Loucy (cell line): ENCODE results near the gene SMAD3.
A peak's percentile ranks its signal among the peaks of the same experiment; 100 is the strongest.
"Not testable (repeated sequence)": the region's sequence is repeated elsewhere in the genome, so short reads cannot be mapped to it uniquely, and the experiment has no call there.

ENCODE experiments used
- H2AFZ ChIP-seq: fragments of 200-600 bp; sonication (generic); 2 replicates; pipeline ENCODE4 v1.6.0; 2016; ENCODE audit warnings: antibody characterized with exemption, mild to moderate bottlenecking, low read length, moderate library complexity
- H3F3A ChIP-seq: fragments of 200-600 bp; 2 replicates; pipeline ENCODE4 v1.6.0; 2016; ENCODE audit warnings: antibody characterized with exemption, low read depth, mild to moderate bottlenecking
- H3K27me3 ChIP-seq: fragments of 200-600 bp; sonication (generic); 2 replicates; pipeline ENCODE4 v1.6.1; 2014; ENCODE audit warnings: low read length, mild to moderate bottlenecking; ENCODE audit not compliant: insufficient read depth, poor library complexity, severe bottlenecking
- H3K36me3 ChIP-seq: fragments of 200-600 bp; sonication (generic); 2 replicates; pipeline ENCODE4 v1.6.1; 2016; ENCODE audit warnings: low read length; ENCODE audit not compliant: insufficient read depth
- H3K4me1 ChIP-seq: fragments of 200-600 bp; sonication (generic); 2 replicates; pipeline ENCODE4 v1.5.1; 2014; ENCODE audit warnings: low read length, mild to moderate bottlenecking; ENCODE audit not compliant: insufficient read depth, poor library complexity, severe bottlenecking
- H3K4me2 ChIP-seq: fragments of 200-600 bp; sonication (generic); 2 replicates; pipeline ENCODE4 v1.6.0; 2014; ENCODE audit warnings: antibody characterized with exemption, low read length, low read depth, mild to moderate bottlenecking; ENCODE audit not compliant: poor library complexity, severe bottlenecking
- H3K4me3 ChIP-seq: fragments of 200-600 bp; sonication (generic); 2 replicates; pipeline ENCODE4 v1.5.1; 2014; ENCODE audit warnings: low read length, mild to moderate bottlenecking, mixed read lengths; ENCODE audit not compliant: poor library complexity, severe bottlenecking
- H3K79me2 ChIP-seq: fragments of 200-600 bp; sonication (generic); 2 replicates; pipeline ENCODE4 v1.6.1; 2014; ENCODE audit warnings: low read length; ENCODE audit not compliant: insufficient read depth
- H3K9ac ChIP-seq: fragments of 200-600 bp; sonication (generic); 2 replicates; pipeline ENCODE4 v1.6.0; 2014; ENCODE audit warnings: mild to moderate bottlenecking, low read depth, low read length, moderate library complexity; ENCODE audit not compliant: poor library complexity, severe bottlenecking
- H3K9me2 ChIP-seq: fragments of 200-600 bp; sonication (generic); replicated peaks from 2 replicates; pipeline ENCODE4 v1.6.1; 2016; ENCODE audit warnings: low read depth, low read length, mixed read lengths
- H3K9me3 ChIP-seq: fragments of 200-600 bp; sonication (generic); 2 replicates; pipeline ENCODE4 v1.6.1; 2014; ENCODE audit warnings: mild to moderate bottlenecking, antibody characterized with exemption, low read length, low read depth; ENCODE audit not compliant: insufficient read depth
- H4K20me1 ChIP-seq: fragments of 200-600 bp; sonication (generic); 2 replicates; pipeline ENCODE4 v1.6.0; 2014; ENCODE audit warnings: antibody characterized with exemption, low read length, mild to moderate bottlenecking; ENCODE audit not compliant: insufficient read depth, poor library complexity, severe bottlenecking
- CTCF ChIP-seq: fragments of 200-600 bp; sonication (generic); conservative IDR thresholded peaks from 2 replicates; pipeline ENCODE4 v1.5.1; 2014; ENCODE audit warnings: mild to moderate bottlenecking, antibody characterized with exemption, low read length
- EZH2phosphoT487 ChIP-seq: fragments of 200-600 bp; IDR thresholded peaks from 2 replicates; pipeline ENCODE4 v1.6.1; 2018; ENCODE audit warnings: antibody characterized with exemption, mild to moderate bottlenecking, moderate library complexity, borderline replicate concordance

The SMAD3 gene

GRCh38 chr15:67072442-67072841 is 7.0 kb downstream of the SMAD3 start:
- peaks cover 75% of the 10 kb centered on the region for H4K20me1 ChIP-seq
- H3K9me3 ChIP-seq = no peaks in the 10 kb centered on the region
- H3F3A ChIP-seq = no peaks in the 10 kb centered on the region
- no peaks in the 10 kb centered on the region for H3K9me2 ChIP-seq
- no peaks in the 10 kb centered on the region for H3K27me3 ChIP-seq
- peaks cover 100% of the 10 kb centered on the region for H3K79me2 ChIP-seq
- peak overlapping the region; percentile 98 for H3K4me2 ChIP-seq
- H3K4me3 ChIP-seq = peak overlapping the region; percentile 52
- H3K36me3 ChIP-seq = no peaks in the 10 kb centered on the region
- H2AFZ ChIP-seq = no peak overlapping the region
- H3K4me1 ChIP-seq = peaks cover 85% of the 10 kb centered on the region
- H3K9ac ChIP-seq = peak overlapping the region; percentile 38
- TF ChIP-seq EZH2phosphoT487 (no peak), CTCF (no peak)

DNA sequence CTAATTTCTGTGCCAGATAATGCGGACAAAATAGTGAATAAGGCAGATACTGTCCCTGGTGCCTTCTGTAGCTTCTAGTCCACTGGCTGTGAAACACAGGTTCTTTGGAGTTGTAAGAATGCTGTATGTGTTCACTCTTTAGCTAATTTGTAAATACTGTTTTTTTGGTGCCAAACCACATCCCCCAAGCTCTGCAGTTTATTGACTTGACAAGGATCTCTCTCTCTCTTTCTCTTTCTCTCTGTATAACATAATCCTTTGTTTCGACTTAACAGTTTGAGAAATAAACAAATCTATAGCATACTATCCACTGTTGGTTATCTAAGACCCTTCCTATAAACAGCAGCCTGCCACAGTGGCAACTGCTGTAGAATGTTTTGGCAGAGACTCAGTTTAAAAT is 7.6 kb downstream of the SMAD3 start:
- Histone ChIP-seq H3K4me1 (peaks cover 85% of the 10 kb centered on the region), H3K9ac (peak overlapping the region; percentile 38), H2AFZ (no peak overlapping the region), H4K20me1 (peaks cover 75% of the 10 kb centered on the region), H3F3A (no peaks in the 10 kb centered on the region), H3K36me3 (no peaks in the 10 kb centered on the region), H3K27me3 (no peaks in the 10 kb centered on the region), H3K9me3 (no peaks in the 10 kb centered on the region), H3K4me3 (peak overlapping the region; percentile 52), H3K9me2 (no peaks in the 10 kb centered on the region), H3K79me2 (peaks cover 100% of the 10 kb centered on the region), H3K4me2 (peak overlapping the region; percentile 98)
- TF ChIP-seq EZH2phosphoT487 (no peak), CTCF (no peak)

DNA sequence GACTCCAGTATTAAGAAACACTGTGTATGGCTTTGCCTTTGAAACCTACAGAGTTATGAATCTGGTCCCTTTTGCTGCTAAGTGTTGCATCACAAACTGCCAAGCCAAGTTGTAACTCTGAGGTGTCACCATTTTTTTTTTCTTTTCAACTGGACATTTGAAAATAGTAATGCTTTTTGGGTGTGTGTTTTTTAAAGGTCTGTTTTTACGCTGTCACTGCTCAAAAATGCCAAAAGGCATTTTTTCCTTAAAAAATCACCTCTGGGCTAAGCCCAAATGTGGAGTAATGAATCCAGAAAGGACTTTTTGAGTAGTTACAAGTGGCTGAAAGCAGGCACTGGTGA is 9.5 kb downstream of the SMAD3 start:
- Histone ChIP-seq H3K9me3 (no peaks in the 10 kb centered on the region), H3K4me3 (peak overlapping the region; percentile 49), H3K9ac (no peak overlapping the region), H4K20me1 (peaks cover 74% of the 10 kb centered on the region), H3K79me2 (peaks cover 100% of the 10 kb centered on the region), H3K4me1 (peaks cover 88% of the 10 kb centered on the region), H2AFZ (no peak overlapping the region), H3K27me3 (no peaks in the 10 kb centered on the region), H3K36me3 (no peaks in the 10 kb centered on the region), H3K4me2 (peak overlapping the region; percentile 98), H3F3A (no peaks in the 10 kb centered on the region), H3K9me2 (no peaks in the 10 kb centered on the region)
- TF ChIP-seq CTCF = no peak
- TF ChIP-seq EZH2phosphoT487 = no peak

DNA sequence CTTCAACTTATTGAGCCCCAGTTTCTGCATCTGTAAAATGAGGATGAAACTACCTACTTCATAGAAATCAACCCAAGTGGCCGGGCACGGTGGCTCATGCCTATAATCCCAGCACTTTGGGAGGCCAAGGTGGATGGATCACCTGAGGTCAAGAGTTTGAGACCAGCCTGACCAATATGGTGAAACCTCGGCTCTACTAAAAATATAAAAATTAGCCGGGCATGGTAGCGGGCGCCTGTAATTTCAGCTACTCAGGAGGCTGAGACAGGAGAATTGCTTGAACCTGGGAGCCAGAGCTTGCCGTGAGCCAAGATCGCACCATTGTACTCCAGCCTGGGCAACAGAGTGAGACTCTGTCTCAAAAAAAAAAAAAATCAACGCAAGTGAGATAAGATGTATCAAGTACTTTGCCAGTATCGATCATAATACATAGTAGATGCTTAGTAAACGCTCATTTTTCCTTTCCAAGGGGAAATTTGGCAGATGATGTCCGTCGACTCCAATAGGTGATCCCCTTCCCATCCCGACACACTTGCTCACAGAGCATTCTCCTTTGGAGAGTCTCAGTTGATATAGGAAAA is 10.2 kb downstream of the SMAD3 start:
- H3K9ac ChIP-seq = not testable (repeated sequence)

More for the DNA sequence above, 10.2 kb downstream of the SMAD3 start:
- not testable (repeated sequence) for H3K36me3 ChIP-seq, H3K9me2 ChIP-seq, H3K4me3 ChIP-seq, H3F3A ChIP-seq, H3K27me3 ChIP-seq, H3K9me3 ChIP-seq, H2AFZ ChIP-seq
- H3K4me2 ChIP-seq = peak overlapping the region; percentile 98
- peaks cover 100% of the 10 kb centered on the region for H3K79me2 ChIP-seq
- peaks cover 67% of the 10 kb centered on the region for H4K20me1 ChIP-seq
- peaks cover 88% of the 10 kb centered on the region for H3K4me1 ChIP-seq
